Suppressor macrophage treated with lipopolysaccharide for 4 hours (primary cell): Measurements from ENCODE around the gene RNF19B.
A peak's percentile ranks its signal among the peaks of the same experiment; 100 is the strongest.
"Not testable (repeated sequence)": the region's sequence is repeated elsewhere in the genome, so short reads cannot be mapped to it uniquely, and the experiment has no call there.

Experiments
- DNase-seq: peaks from one replicate; pipeline ENCODE4 v3.0.0-alpha.2; 2020

RNF19B gene

DNA sequence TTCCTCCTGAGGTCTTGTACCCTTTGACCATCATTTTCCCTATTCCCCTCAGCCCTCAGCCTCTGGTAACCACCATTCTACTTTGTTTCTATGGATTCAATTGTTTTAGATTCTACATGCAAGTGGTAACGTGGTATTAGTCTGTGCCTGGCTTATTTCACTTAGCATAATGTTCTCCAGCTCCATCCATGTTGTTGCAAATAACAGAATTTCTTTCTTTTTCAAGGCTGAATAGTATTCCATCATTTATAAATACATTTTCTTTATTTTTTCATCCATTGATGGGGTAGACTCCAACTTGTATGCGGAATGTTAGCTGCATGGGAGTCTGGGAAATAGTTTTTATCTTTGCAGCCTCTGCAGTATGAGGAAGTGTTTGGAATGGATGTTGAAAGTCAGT lies 37.2 kb downstream of the RNF19B start:
- DNase-seq = no peak

DNA sequence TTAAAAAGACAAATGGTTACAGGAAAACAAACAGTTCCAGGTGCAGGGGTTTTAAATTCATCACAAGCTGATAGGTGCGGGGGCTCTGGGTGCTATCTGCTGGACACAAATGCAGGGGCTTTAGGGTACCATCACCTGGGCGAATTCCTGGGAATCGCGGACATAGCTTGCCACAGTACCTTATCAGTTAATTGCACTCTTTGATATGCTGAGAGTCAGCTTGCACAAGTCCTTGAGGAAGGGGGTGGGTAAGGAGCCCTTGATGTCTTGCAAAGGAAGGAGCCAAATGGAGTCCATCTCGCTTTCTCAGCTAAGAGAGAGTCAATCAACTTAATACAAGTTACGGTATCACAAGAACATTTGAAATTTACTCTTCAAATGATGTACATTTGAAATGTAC lies 38.0 kb downstream of the RNF19B start:
- no peak for DNase-seq

DNA sequence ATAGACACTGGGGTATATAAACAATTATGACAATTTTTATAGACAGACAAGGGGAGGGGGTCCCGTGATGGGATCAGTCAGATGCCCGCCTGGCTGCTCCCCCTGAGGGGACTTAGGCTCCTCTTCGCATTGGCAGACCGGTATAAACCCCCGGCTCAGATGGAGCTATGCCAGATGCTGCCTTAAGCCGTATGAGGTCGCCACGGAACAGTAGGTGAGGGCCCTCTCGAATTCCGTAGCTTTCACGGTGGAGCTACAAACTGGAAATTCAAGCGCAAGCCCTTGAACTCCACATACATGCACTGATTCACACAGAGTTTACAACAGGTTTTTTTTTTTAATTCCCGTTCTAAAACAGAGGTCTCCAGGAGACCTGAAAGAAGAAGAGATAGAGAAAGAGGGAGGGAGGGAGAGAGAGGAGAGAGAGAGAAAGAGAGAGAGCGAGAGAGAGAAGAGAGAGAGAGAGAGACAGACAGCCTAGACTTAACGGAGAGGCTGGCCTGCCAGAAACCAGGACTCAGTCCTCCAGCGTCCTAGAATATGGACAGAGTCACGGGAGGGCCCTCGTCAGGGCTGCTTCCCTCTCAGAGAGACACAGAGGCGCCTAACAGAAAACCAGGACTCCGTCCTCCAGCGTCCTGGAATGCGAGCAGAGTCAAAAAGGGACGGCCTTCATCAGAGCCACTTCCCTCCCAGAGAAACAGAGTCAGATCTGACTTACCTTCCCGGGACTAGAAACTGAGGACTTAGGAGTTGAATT lies 39.0 kb downstream of the RNF19B start:
- no peak for DNase-seq

DNA sequence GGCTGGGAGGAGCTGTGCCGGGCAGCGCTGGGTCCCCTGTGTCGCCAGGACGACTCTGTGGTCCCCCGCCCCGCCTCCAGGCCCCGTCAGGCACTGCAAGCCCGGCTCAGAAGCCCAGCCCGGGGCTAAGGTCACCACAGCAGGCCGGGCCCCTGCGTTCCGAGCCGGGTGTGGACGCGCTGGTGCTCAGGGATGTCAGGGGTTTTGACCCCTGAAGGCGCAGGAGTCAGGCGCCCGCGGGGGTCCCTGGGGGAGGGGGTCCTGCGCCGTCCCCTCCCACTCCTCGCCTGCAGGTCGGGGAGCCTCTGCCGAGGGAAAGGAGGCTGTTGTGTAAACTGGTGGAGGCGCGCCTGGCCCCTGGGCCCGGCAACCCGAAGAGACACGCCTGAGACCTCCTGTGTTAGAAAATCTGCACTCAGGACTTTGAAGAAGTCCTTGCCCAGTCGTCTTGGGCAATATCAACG lies 39.7 kb downstream of the RNF19B start:
- DNase-seq = no peak

DNA sequence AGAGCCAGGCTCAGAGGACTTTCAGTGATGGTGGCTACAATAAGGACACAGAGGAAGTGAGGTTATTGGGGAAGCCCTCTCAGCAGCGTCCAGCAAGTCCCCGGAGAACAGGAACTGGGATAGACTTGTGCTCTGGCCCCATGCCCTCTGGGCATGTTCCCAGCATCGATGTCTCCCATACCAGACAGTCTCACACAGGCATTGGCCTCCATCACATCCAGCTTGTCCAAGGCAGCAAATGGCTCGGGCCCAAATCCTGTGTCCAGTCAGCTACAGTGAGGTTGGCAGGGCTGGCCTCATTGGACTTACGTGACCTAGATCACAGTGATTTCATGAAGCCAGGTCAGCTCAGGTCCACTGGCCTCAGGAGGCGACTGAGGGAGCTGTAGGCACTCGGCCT lies 43.8 kb downstream of the RNF19B start:
- DNase-seq = no peak

DNA sequence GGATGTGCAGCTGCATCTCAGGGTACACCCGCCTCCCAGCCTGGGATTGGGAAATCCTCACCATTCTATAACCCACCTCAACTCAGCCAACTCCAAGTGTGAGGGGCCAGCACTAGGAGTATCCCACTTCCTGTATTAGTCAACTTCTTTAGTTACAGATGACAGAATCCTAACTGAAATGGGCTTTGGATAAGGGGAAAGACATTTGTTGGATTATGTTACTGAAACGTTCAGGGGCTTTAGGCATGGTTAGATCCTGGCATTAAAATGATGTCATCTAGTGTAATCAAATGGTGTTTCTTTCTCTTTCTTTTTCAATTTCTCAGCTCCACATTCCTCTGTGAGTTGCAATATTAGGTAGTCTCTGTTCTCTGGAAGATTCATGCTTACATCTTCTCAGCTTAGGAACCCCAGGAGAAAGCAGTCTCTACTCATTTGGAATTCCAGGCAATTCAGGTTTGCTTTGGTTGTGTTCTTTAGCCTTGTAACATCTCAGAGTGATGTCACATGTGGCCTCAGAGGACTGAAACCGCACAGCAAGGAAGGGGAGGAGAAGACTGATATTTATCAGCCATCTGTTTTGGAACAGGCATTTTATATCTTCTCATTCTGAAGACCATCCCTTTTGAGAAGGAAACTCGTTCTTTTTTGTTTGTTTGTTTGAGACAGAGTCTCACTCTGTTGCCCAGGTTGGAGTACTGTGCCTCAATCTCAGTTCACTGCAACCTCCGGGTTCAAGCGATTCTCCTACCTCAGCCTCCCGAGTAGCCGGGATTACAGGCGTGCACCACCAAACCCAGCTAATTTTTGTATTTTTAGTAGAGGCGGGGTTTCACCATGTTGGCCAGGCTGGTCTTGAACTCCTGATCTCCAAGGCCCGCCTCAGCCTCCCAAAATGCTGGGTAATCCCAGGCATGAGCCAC lies 44.5 kb downstream of the RNF19B start:
- DNase-seq = peak; percentile 58

DNA sequence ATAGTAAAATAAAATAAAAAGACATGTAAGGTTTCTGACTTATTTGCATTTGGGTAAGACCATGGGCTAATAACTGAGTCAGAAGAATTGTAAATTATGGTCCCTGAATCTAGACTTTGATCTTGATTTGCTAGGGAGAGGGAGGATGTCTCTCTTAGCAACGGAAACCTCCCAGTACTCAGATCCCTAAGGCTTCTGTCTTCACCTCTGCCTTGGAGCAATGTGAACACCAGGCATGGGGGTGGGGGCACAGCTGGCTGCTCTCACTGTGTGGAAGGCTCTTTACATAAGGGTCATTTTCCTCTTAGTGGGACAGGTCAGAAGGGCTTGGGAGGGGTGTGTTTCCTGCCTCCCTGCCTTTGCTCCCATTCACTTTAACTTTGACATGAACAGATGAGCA lies 46.4 kb downstream of the RNF19B start:
- DNase-seq = no peak

DNA sequence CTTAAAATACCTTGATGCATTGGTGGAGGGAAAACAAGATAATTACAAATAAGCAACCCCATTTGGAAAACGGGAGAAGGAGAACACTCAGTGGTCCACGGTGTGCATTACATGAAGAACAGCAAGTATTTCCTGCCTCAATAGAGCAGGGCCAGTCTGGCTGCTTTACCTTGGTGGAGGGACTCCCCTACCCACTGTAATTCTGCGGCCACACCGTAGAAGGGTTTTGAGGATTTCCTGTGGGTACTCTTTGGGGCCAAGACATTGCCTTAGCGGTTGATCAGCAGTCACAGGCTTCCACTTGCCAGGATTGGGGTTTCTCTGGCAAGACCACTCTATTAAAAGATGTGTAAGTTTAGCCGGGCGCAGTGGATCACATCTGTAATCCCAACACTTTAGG lies 47.1 kb downstream of the RNF19B start:
- no peak for DNase-seq

DNA sequence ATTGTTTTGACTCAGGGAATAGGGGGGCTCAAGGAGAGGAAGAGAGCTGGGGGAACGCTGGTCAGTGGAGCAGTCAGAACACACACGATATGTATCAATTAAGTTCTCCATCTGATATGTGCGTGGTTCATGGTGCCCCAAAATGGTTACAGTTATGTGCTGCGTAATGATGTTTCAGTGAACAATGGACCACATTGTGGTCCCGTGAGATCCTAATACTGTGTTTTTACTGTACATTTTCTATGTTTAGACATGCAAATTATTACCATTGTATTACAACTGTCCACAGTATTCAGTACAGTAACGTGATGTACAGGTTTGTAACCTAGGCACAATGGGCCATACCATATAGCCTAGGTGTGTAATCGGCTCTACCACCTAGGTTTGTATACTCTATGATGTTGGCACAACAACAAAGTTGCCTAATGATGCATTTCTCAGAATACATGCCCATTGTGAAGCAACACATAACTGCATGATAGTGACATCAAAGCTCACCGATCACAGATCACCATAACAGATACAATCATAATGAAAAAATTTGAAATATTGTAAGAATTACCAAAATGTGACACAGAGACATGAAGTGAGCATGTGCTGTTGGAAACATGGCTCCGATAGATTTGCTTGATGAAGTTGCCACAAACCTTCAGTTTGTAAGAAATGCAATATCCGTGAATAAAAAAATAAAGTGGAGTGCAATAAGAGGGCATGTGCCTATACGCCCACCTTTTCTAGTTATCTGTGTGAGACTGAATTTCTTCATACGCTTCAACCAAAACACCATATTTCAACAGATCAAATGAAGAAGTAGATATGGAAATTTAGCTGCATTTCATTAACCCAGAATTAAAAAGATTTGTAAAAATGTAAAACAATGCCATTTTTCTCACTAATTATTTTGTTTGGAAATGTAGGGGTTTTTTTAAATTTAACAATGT lies 48.6 kb downstream of the RNF19B start:
- DNase-seq = no peak

DNA sequence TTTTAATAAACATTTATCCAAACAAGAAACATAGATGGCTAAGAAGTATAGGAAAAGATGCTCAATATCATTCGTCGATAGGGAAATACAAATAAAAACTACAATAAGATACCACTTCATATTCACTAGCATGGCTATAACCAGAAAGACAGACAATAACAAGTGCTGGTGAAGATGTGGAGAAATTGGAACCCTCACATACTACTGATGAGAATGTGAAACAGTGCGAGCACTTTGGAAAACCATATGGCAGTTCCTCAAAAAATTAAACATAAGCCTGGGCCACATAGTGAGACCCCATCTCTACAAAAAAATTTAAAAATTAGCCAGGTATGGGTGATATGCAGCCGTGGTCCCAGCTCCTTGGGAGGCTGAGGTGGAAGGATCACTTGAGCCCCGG lies 54.3 kb downstream of the RNF19B start:
- no peak for DNase-seq

DNA sequence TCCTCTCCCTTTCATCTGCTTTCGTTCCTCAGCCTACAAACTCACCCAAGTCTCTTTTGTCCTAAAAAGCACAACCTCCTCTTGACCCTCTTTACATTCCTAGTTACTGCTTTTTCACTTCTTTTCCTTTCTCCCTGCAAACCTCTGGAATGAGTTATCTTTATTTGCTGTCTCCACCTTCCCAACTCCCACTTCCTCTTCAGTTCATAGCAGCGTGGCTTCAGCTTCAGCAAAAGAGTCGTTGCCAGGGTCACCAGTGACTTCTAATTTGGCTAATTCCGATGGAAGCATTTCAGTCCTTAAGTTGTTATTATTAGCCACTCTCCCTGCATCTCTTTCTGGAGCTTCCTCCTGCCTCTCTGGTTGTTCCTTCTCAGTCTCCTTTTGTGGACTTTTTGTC lies 57.2 kb downstream of the RNF19B start:
- no peak for DNase-seq

DNA sequence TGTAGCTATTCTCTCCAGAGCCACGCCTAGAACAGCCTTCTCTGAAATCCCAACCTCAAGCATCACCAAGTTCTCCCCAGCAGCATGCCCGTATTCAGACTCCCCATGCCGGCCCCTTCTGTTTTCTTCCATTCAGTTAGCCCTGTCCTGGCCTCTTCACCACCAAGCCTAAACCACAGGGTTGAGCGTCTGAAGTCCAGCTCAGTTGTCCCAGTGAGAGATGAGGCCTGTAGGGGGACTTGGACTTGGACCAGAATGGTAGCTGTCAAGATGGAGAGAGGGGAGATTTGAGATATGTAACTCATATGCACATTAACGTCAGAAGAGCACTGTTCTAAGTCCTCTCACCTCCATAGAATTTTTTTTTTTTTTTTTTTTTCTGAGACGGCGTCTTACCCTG lies 58.0 kb downstream of the RNF19B start:
- DNase-seq = no peak

DNA sequence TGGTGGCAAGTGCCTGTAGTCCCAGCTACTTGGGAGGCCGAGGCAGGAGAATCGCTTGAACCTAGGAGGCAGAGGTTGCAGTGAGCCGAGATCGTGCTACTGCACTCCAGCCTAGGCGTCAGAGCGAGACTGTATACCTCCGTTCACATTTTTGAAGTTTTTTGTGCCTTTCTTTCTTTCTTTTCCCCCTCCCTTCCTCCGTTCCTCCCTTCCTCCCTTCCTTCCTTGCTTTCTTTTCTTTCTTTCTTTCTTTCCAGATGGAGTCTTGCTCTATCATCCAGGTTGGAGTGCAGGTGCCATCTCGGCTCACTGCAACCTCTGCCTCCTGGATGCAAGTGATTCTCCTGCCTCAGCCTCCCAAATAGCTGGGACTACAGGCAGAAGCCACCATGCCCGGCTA lies 59.0 kb downstream of the RNF19B start:
- not testable (repeated sequence) for DNase-seq

DNA sequence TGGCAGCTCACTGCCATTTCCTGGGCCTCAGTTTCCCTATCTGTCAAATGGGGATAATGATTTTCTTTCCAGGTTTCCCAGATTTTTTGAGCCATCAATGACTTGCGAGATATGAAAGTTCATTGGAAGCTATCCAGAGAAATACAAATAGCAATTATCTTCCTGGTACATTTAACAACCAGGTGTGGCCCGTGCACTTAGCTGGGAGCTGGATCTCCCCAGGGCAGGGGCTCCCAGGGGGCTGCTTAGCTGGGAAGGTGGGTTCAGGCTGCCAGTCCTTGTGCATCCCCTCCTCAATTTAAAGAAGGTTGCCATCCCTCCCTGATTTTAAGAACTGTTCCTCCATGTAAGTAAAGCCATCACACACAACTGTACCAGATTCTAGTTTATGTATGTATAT lies 59.8 kb downstream of the RNF19B start:
- DNase-seq = no peak

DNA sequence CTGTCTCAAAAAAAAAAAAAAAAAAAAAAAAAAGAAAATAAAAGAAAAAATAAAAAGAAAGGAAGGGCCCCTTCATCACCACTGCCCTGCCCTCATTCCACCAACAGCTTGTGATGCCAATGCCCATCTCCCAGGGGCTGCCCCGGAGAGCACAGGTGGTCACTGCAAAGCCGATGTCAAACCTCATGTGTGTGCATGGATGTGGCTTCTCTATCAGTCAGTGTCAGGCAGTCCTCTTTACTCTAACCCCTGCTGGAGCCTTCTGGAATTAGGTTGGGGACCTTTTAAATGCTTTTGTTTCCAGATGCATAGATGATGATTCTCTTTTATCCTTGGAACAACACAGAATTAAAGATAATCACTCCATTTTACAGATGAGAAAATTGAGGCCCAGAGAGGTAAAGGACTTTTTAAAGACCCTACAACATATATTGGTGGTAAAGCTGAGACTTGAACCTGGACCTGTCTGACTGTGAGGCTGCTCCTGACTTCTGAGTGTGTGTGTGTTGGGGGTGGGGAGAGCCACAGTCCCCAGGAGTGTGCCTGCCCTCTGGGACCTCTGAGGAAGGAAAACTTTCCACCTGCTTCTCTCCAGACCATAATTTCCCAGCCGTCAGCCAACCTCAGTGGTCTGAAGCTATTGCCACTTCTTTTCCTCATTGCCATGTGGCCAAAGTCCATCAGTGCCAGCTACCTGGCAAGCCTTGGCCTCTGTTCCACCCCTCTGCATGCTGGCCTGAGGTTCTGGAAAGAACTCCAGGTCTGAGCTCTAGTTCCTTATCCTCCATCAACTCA lies 60.4 kb downstream of the RNF19B start:
- no peak for DNase-seq

DNA sequence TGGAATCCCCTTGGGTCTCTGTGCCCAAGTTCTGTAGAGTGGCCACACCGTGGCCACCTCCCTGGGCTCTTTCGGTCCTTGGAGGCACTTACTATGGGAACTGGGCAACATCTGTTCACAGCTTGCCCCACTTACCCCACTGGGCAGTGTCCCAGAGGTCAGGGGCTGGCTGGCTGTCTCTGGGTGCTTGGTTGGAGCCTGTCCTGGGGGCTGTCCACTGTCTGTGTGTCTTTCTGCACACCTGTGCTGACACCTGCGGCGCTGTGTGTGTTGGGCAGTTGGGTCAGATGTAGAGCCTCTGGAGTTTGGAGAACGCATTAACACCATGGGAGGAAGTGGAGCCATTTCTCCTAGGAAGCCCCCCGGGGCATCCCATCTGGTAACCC lies 62.1 kb downstream of the RNF19B start:
- no peak for DNase-seq

DNA sequence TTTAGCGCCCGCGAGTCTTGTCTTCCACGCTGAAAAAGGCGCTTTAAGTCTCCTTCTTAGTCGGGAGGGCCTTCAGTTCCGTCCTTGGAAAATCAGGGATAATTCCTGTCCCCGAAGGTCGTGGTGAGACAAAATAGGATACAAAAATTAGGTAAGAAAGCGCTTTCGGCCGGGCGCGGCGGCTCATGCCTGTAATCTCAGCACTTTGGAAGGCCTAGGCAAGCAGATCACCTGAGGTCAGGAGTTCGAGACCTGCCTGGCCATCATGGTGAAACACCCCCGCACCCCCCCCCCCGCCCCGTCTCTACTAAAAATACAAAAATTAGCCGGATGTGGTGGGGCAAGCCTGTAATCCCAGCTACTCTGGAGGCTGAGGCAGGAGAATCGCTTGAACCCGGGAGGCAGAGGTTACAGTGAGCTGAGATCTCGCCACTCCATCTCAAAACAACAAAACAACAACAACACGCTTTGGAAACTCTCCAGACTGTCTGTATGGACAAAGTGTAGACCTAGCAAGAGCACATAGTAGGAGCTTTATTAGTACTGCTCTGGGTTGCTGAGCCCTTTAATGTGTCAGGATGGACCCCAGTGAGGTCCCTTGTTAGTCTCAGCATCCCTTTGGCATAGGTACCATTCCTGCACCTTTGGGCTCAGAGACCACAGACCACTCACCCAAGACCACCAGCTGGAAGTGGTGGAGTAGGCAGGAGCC lies 62.6 kb downstream of the RNF19B start:
- DNase-seq = no peak

DNA sequence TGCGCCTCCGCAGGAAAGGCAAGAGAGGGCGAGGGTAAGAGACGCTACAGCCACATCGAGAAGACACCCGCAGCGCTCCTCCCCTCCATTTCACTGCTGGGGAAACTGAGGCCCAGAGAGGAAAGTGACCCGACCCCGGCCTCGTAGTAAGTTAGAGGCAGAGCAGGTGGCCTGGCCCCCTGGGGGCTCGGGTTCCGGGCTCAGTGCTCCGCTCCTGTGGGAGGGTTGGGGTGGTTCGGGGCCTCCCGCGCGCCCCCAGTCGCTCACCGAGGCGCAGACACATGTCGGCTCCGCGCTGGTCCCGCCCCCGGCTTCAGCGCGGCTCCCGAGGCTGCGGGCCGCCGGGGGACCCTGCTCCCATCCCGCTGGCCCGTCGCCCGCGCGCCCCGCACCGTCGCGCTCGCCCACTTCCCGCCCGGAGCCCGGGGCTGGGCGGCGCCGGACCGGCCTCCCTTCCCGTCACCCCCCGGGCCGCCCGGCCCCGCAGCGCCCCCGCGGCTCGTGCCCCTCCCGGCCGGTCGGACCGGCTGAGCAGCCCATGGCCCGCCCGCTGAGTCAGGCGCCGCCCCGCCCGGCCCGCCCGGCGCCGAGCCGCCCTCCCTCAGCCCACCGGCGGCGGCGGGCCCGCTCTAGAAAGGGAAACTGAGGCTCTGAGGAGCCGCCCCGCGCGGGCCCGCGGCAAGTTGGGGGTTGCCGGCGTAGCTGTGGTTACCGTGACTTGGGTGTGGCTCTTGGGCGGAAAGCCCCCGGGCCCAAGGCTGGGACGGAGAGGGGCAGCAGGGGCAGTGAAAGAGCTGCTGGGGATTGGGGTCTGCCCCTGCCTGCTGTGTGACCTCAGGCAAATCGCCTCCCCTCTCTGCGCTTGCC lies 63.4 kb downstream of the RNF19B start, which contains the start of gene TMEM54:
Gene TMEM54, minus strand, starts transcription at position 434 of the 867 bp plus-strand sequence. Its CDS starts 151 bp downstream, at position 283.
- peak; percentile 29 for DNase-seq

DNA sequence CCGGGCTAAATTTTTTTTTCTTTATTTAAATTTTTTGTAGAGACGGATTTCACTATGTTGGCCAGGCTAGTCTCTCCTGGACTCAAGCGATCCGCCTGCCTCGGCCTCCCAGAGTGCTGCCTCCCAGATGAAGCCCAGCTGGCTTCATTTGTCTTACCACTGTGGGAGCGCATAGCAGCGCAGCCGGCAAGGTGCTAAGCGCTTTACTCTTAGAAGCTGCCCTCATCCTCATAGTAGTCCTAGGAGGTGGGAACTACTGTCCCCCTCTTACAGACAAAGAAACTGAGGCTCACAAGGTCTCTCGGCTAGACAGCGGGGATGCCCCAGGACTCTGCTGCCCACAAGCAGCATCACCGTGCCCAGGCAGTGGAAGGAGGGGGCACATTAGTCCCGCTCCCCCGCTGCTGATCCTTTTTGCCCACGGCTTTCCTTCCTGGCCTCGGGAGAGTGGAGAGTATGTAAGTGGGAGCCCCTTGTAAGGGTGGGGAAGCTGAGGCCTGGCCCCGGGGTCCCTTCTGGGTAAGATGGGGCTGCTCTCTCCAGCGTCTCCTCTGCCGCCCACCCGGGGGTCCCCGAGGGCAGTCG lies 64.1 kb downstream of the RNF19B start:
- no peak for DNase-seq
